ENCODE data around the gene KRT79.

Gene KRT79

DNA sequence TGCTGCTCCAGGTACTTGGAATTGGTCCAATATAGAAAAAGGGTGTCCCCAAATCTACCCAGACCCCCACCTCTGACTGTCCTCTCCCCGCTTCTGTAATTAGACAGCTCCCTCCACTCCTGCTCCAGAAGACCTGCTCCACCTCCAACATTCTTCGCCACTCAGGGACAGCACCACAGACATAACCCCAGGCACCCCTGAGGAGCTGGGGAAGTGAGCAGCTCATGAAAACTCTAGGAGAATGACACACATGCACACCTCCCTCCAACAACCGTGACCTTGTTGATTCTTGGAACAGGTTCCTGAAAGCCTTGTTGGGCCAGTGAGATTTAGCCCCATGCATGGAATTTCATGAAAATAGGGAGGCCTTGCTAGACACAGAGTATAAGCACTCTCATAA, 28.4 kb downstream of the KRT79 start:
- no peaks in the 10 kb centered on the region for H3K9me3 Mint-ChIP-seq
- peaks cover 27% of the 10 kb centered on the region for H3K27me3 Mint-ChIP-seq (ENCODE audit: low read depth, poor library complexity)
- no peaks in the 10 kb centered on the region for H3K36me3 Mint-ChIP-seq (ENCODE audit: low read depth)
- no peak overlapping the region for H3K4me3 Mint-ChIP-seq
- H3K4me1 Mint-ChIP-seq, result peaks cover 11% of the 10 kb centered on the region
- no peak for TF ChIP-seq CTCF (IDR thresholded peaks at IDR 0.05)
- no peak for DNase-seq
- no peak overlapping the region for H3K27ac Mint-ChIP-seq

DNA sequence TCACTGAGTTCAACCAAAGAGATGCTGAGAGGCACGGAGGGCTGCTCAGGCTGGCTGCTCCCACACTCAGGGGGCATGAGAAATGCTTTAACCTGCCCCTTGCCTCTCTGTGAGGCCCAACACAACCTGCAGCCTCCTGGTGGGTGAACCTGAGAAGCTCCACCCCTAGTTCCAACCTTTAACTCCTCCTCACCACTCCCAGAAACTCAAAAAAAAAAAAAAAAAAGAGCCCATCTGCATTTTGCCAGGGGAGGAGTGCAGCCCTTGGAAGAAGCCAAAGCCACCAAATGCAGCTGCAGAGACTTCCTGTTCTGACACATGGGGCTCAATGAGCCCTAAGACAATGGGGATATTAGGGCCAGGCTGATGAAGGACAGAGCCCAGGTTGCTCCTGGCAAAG, 29.1 kb downstream of the KRT79 start:
- H3K27me3 Mint-ChIP-seq (ENCODE audit: low read depth, poor library complexity), result peaks cover 27% of the 10 kb centered on the region
- H3K9me3 Mint-ChIP-seq, result no peaks in the 10 kb centered on the region
- H3K36me3 Mint-ChIP-seq (ENCODE audit: low read depth), result no peaks in the 10 kb centered on the region
- no peak for TF ChIP-seq CTCF (IDR thresholded peaks at IDR 0.05)
- H3K4me3 Mint-ChIP-seq, result no peak overlapping the region
- H3K4me1 Mint-ChIP-seq, result peaks cover 11% of the 10 kb centered on the region
- no peak for DNase-seq
- H3K27ac Mint-ChIP-seq, result no peak overlapping the region

DNA sequence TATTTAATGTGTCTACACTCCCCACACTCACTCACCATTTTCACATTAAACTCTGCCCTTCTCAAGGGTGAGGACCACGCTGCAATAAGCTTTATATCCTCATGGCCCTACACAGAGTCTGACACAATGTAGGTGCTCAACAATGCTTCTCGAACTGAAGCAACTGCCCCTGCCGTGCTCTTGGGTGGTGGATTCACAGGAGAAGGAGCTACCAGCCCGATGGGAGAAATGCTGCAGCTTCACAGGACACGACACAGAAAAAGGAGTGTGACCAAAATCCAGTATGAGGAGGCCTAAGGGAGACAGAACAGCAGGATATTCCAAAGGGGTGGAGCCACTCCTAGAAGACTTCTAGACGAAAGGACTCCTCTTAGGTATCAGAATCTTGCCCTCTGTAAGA, 31.7 kb downstream of the KRT79 start:
- Mint-ChIP-seq H3K36me3 (ENCODE audit: low read depth) (no peaks in the 10 kb centered on the region), H3K27me3 (ENCODE audit: low read depth, poor library complexity) (peaks cover 11% of the 10 kb centered on the region), H3K4me1 (peaks cover 11% of the 10 kb centered on the region), H3K27ac (no peak overlapping the region), H3K4me3 (no peak overlapping the region), H3K9me3 (no peaks in the 10 kb centered on the region)
- DNase-seq, result no peak
- TF ChIP-seq CTCF (IDR thresholded peaks at IDR 0.05), result no peak

- Mint-ChIP-seq H3K27ac (no peak overlapping the region), H3K4me3 (no peak overlapping the region), H3K36me3 (ENCODE audit: low read depth) (no peaks in the 10 kb centered on the region), H3K9me3 (no peaks in the 10 kb centered on the region), H3K4me1 (peaks cover 11% of the 10 kb centered on the region), H3K27me3 (ENCODE audit: low read depth, poor library complexity) (peaks cover 11% of the 10 kb centered on the region)
- no peak for DNase-seq
- TF ChIP-seq CTCF (IDR thresholded peaks at IDR 0.05), result no peak
Observed at GRCh38 chr12:52801773-52802172, 32.3 kb downstream of the KRT79 start.

DNA sequence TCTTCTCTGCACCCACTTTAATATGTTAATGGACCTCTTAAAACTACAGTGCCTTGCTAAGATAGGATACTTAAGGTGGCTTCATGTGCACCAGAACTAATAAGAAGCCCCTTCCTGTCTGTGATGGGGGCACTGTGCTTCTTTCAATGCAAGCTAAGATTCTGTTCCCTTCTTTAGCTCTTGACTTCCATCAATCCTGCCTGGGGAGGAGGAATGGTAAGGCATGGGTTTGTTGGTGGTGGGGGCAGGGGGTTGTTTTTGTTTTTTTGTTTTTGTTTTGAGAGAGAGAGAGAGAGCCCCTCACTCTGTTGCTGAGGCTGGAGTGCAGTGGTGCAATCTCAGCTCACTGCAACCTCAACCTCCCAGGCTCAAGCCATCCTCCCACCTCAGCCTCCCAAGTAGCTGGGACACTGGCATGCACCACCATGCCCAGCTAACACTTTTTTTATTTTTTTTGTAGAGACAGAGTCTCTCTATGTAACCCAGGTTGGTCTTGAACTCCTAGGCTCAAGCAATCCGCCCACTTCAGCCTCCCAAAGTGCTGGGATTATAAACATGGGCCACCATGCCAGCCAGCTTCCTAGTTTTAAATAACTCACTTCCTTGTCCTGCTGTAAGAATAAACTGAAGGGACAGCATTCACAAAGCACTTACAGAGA, 33.7 kb downstream of the KRT79 start:
- peaks cover 11% of the 10 kb centered on the region for H3K27me3 Mint-ChIP-seq (ENCODE audit: low read depth, poor library complexity)
- no peak for TF ChIP-seq CTCF (IDR thresholded peaks at IDR 0.05)
- no peaks in the 10 kb centered on the region for H3K9me3 Mint-ChIP-seq
- H3K4me3 Mint-ChIP-seq, result no peak overlapping the region
- no peak for DNase-seq
- no peak overlapping the region for H3K27ac Mint-ChIP-seq
- H3K36me3 Mint-ChIP-seq (ENCODE audit: low read depth), result no peaks in the 10 kb centered on the region
- H3K4me1 Mint-ChIP-seq, result peaks cover 6% of the 10 kb centered on the region

GRCh38 chr12:52799505-52800211, 34.5 kb downstream of the KRT79 start:
- DNase-seq, result no peak
- Mint-ChIP-seq H3K4me3 (no peak overlapping the region), H3K9me3 (no peaks in the 10 kb centered on the region), H3K27me3 (ENCODE audit: low read depth, poor library complexity) (peaks cover 11% of the 10 kb centered on the region), H3K36me3 (ENCODE audit: low read depth) (no peaks in the 10 kb centered on the region), H3K4me1 (no peaks in the 10 kb centered on the region), H3K27ac (no peak overlapping the region)
- no peak for TF ChIP-seq CTCF (IDR thresholded peaks at IDR 0.05)
